Measurements from ENCODE around the gene OSR1. TPM values are rescaled to one million over a fixed set of nuclear protein-coding genes. Genes with fewer than 3 reads are reported as not detected.
"Not testable (repeated sequence)": the region's sequence is repeated elsewhere in the genome, so short reads cannot be mapped to it uniquely, and the experiment has no call there.

Gene OSR1
- polyA plus RNA-seq, 3 donors: not detected

DNA sequence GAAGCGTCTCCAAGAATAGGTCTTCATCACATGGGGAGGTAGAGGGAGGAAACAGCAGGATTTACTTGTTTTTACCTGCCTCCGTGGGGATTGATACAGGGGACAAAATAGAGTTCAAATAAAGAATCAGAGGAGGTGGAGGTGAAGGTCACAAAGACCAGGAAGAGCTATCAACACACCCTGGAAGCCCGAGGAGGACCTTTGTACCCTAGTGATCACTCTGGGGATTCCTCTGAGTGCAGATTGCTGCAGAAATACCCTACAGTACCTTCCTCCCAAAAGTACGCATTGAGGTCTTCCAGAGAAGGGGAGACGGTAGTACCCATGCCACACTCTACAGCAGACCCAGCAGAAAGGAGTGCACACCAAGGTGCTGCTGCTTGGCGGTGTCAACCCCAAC lies 44.9 kb downstream of the OSR1 start:
- H3K79me2 ChIP-seq (ENCODE audit: insufficient read depth, low read length): no peaks in the 10 kb centered on the region
- TF ChIP-seq, protein P1, sequence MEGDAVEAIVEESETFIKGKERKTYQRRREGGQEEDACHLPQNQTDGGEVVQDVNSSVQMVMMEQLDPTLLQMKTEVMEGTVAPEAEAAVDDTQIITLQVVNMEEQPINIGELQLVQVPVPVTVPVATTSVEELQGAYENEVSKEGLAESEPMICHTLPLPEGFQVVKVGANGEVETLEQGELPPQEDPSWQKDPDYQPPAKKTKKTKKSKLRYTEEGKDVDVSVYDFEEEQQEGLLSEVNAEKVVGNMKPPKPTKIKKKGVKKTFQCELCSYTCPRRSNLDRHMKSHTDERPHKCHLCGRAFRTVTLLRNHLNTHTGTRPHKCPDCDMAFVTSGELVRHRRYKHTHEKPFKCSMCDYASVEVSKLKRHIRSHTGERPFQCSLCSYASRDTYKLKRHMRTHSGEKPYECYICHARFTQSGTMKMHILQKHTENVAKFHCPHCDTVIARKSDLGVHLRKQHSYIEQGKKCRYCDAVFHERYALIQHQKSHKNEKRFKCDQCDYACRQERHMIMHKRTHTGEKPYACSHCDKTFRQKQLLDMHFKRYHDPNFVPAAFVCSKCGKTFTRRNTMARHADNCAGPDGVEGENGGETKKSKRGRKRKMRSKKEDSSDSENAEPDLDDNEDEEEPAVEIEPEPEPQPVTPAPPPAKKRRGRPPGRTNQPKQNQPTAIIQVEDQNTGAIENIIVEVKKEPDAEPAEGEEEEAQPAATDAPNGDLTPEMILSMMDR (IDR thresholded peaks at IDR 0.05): no peak
- 98% methylated on average over 5 of the region's 6 CpGs for WGBS (ENCODE audit: insufficient coverage)
- H3K27ac ChIP-seq (ENCODE audit: low read depth in 1 of 2, low read length in 2 of 2): no peak overlapping the region
- no peaks in the 10 kb centered on the region for H3K4me1 ChIP-seq (ENCODE audit: control insufficient read depth in 1 of 2, insufficient read depth in 2 of 2, low read length in 2 of 2)
- Mint-ChIP-seq H3K4me1 (no peaks in the 10 kb centered on the region), H3K27ac (no peak overlapping the region), H3K27me3 (ENCODE audit: low read depth in 3 of 3) (peaks cover 0 to 1% (median 0%) of the 10 kb centered on the region in 3 donors), H3K4me3 (no peak overlapping the region), H3K36me3 (no peaks in the 10 kb centered on the region), H3K9me3 (peaks cover 0 to 7% (median under 1%) of the 10 kb centered on the region in 7 donors)
- no peak overlapping the region for H3K4me3 ChIP-seq (replicated peaks in 1 of 3; ENCODE audit: low read depth in 2 of 3, low read length in 3 of 3)
- H3K9ac ChIP-seq (ENCODE audit: insufficient read depth, low read length, poor library complexity, severe bottlenecking): no peak overlapping the region
- H3K36me3 ChIP-seq (replicated peaks in 1 of 2; ENCODE audit: control insufficient read depth in 1 of 2, insufficient read depth in 2 of 2, low read length in 2 of 2): no peaks in the 10 kb centered on the region
- DNase-seq: no peak
- intact Hi-C loops (cut with micrococcal nuclease): no loop called here
- no peaks in the 10 kb centered on the region for H3K9me3 ChIP-seq (replicated peaks in 1 of 2; ENCODE audit: control insufficient read depth in 1 of 2, insufficient read depth in 1 of 2, low read length in 2 of 2)
- H4K20me1 ChIP-seq (ENCODE audit: insufficient read depth, low read length): no peaks in the 10 kb centered on the region
- H2AFZ ChIP-seq (ENCODE audit: insufficient read depth, low read depth, low read length, poor library complexity, severe bottlenecking): no peak overlapping the region
- H3K4me2 ChIP-seq (replicated peaks; ENCODE audit: extremely low read depth, low read length, poor library complexity, severe bottlenecking): no peak overlapping the region
- no peaks in the 10 kb centered on the region for H3K27me3 ChIP-seq (ENCODE audit: control insufficient read depth in 2 of 2, insufficient read depth in 2 of 2, low read length in 2 of 2)

DNA sequence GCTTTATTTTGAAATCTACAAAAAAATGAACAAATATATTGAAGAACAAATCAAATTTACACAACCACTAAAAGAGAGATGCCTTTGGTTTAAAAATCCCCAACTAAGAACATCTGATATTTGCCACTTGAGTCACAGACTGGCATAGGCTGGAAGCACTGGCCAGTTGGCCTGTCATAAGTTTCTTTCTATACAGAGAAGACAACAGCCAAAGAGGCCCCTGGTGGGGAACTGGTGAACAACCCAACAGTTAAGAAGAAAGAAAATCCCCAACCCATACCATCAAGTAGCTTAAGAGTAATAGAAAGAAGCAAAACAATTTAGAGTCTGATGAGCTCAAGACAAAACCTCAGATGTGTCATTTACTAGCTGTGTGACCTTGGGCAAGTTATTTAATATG lies 45.5 kb downstream of the OSR1 start:
- Histone ChIP-seq H4K20me1 (ENCODE audit: insufficient read depth, low read length) (no peaks in the 10 kb centered on the region), H3K4me2 (replicated peaks; ENCODE audit: extremely low read depth, low read length, poor library complexity, severe bottlenecking) (no peak overlapping the region), H3K36me3 (replicated peaks in 1 of 2; ENCODE audit: control insufficient read depth in 1 of 2, insufficient read depth in 2 of 2, low read length in 2 of 2) (no peaks in the 10 kb centered on the region), H3K9ac (ENCODE audit: insufficient read depth, low read length, poor library complexity, severe bottlenecking) (no peak overlapping the region), H2AFZ (ENCODE audit: insufficient read depth, low read depth, low read length, poor library complexity, severe bottlenecking) (no peak overlapping the region), H3K79me2 (ENCODE audit: insufficient read depth, low read length) (no peaks in the 10 kb centered on the region), H3K4me3 (replicated peaks in 1 of 3; ENCODE audit: low read depth in 2 of 3, low read length in 3 of 3) (no peak overlapping the region), H3K27me3 (ENCODE audit: control insufficient read depth in 2 of 2, insufficient read depth in 2 of 2, low read length in 2 of 2) (no peaks in the 10 kb centered on the region), H3K27ac (ENCODE audit: low read depth in 1 of 2, low read length in 2 of 2) (no peak overlapping the region), H3K4me1 (ENCODE audit: control insufficient read depth in 1 of 2, insufficient read depth in 2 of 2, low read length in 2 of 2) (no peaks in the 10 kb centered on the region), H3K9me3 (replicated peaks in 1 of 2; ENCODE audit: control insufficient read depth in 1 of 2, insufficient read depth in 1 of 2, low read length in 2 of 2) (no peaks in the 10 kb centered on the region)
- no peak overlapping the region for H3K4me3 Mint-ChIP-seq
- DNase-seq: no peak
- no peaks in the 10 kb centered on the region for H3K36me3 Mint-ChIP-seq
- TF ChIP-seq, protein P1 (IDR thresholded peaks at IDR 0.05): no peak
- intact Hi-C loops (cut with micrococcal nuclease): no loop called here
- no peaks in the 10 kb centered on the region for H3K4me1 Mint-ChIP-seq
- H3K27ac Mint-ChIP-seq: no peak overlapping the region
- peaks cover 0 to 1% (median 0%) of the 10 kb centered on the region in 3 donors for H3K27me3 Mint-ChIP-seq (ENCODE audit: low read depth in 3 of 3)
- H3K9me3 Mint-ChIP-seq: peaks cover 0 to 7% (median 2%) of the 10 kb centered on the region in 7 donors

DNA sequence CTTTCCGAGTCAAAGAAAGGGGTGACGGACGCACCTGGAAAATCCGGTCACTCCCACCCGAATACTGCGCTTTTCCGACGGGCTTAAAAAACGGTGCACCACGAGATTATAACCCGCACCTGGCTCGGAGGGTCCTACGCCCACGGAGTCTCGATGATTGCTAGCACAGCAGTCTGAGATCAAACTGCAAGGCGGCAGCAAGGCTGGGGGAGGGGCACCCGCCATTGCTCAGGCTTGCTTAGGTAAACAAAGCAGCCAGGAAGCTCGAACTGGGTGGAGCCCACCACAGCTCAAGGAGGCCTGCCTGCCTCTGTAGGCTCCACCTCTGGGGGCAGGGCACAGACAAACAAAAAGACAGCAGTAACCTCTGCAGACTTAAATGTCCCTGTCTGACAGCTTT lies 52.4 kb downstream of the OSR1 start:
- H4K20me1 ChIP-seq (ENCODE audit: insufficient read depth, low read length); H3K27me3 ChIP-seq (ENCODE audit: control insufficient read depth in 2 of 2, insufficient read depth in 2 of 2, low read length in 2 of 2); DNase-seq; H3K36me3 ChIP-seq (replicated peaks in 1 of 2; ENCODE audit: control insufficient read depth in 1 of 2, insufficient read depth in 2 of 2, low read length in 2 of 2); intact Hi-C loops (cut with micrococcal nuclease); H3K4me3 Mint-ChIP-seq; H3K4me3 ChIP-seq (replicated peaks in 1 of 3; ENCODE audit: low read depth in 2 of 3, low read length in 3 of 3); H3K4me1 ChIP-seq (ENCODE audit: control insufficient read depth in 1 of 2, insufficient read depth in 2 of 2, low read length in 2 of 2); H3K27ac Mint-ChIP-seq; H3K9me3 ChIP-seq (replicated peaks in 1 of 2; ENCODE audit: control insufficient read depth in 1 of 2, insufficient read depth in 1 of 2, low read length in 2 of 2); H3K27ac ChIP-seq (ENCODE audit: low read depth in 1 of 2, low read length in 2 of 2); H2AFZ ChIP-seq (ENCODE audit: insufficient read depth, low read depth, low read length, poor library complexity, severe bottlenecking); H3K27me3 Mint-ChIP-seq (ENCODE audit: low read depth in 3 of 3); H3K9ac ChIP-seq (ENCODE audit: insufficient read depth, low read length, poor library complexity, severe bottlenecking); H3K36me3 Mint-ChIP-seq; H3K4me1 Mint-ChIP-seq; H3K79me2 ChIP-seq (ENCODE audit: insufficient read depth, low read length); H3K4me2 ChIP-seq (replicated peaks; ENCODE audit: extremely low read depth, low read length, poor library complexity, severe bottlenecking): not testable (repeated sequence)
- 98% methylated on average over 11 of the region's 18 CpGs for WGBS (ENCODE audit: insufficient coverage)
- peaks cover 3 to 18% (median 9%) of the 10 kb centered on the region in 7 donors for H3K9me3 Mint-ChIP-seq
